Fibroblast of skin of back (primary cell): ENCODE data around the gene ELMO1.

Experiments
- DNase-seq: peaks from one replicate; pipeline ENCODE4 v3.0.0-alpha.2; 2013

The ELMO1 gene

GRCh38 chr7:37112876-37113275 is 335.8 kb downstream of the ELMO1 start:
- peak; percentile 22 for DNase-seq

- DNase-seq, result no peak
These were observed 336.4 kb downstream of the ELMO1 start for GRCh38 chr7:37112218-37112617.

GRCh38 chr7:37111459-37111858 is 337.2 kb downstream of the ELMO1 start:
- DNase-seq, result no peak

- DNase-seq, result no peak
These were observed 337.8 kb downstream of the ELMO1 start for GRCh38 chr7:37110660-37111424.

- no peak for DNase-seq
These were observed 338.8 kb downstream of the ELMO1 start for GRCh38 chr7:37109843-37110242.

- no peak for DNase-seq
These were observed 339.5 kb downstream of the ELMO1 start for GRCh38 chr7:37109016-37109683.

GRCh38 chr7:37108615-37109014 is 340.0 kb downstream of the ELMO1 start:
- DNase-seq, result peak; percentile 79

GRCh38 chr7:37107047-37107750 is 341.5 kb downstream of the ELMO1 start:
- DNase-seq, result no peak

- no peak for DNase-seq
These were observed 342.9 kb downstream of the ELMO1 start for GRCh38 chr7:37105762-37106161.

- DNase-seq, result no peak
These were observed 343.7 kb downstream of the ELMO1 start for GRCh38 chr7:37104822-37105518.

GRCh38 chr7:37102518-37103137 is 346.0 kb downstream of the ELMO1 start:
- no peak for DNase-seq

- DNase-seq, result no peak
These were observed 347.8 kb downstream of the ELMO1 start for GRCh38 chr7:37100735-37101331.

- no peak for DNase-seq
These were observed 349.9 kb downstream of the ELMO1 start for GRCh38 chr7:37098762-37099161.

GRCh38 chr7:37097983-37098382 is 350.7 kb downstream of the ELMO1 start:
- no peak for DNase-seq

GRCh38 chr7:37097276-37097675 is 351.4 kb downstream of the ELMO1 start:
- no peak for DNase-seq

GRCh38 chr7:37096341-37096740 is 352.3 kb downstream of the ELMO1 start:
- no peak for DNase-seq

- DNase-seq, result no peak
These were observed 353.5 kb downstream of the ELMO1 start for GRCh38 chr7:37095122-37095521.

- DNase-seq, result no peak
These were observed 355.4 kb downstream of the ELMO1 start for GRCh38 chr7:37093257-37093656.

GRCh38 chr7:37092548-37092947 is 356.1 kb downstream of the ELMO1 start:
- no peak for DNase-seq

GRCh38 chr7:37089972-37090371 is 358.7 kb downstream of the ELMO1 start:
- peak; percentile 30 for DNase-seq

- no peak for DNase-seq
These were observed 363.1 kb downstream of the ELMO1 start for GRCh38 chr7:37085600-37085999.

GRCh38 chr7:37084303-37084702 is 364.4 kb downstream of the ELMO1 start:
- DNase-seq, result no peak
